OCI-LY7 (cell line): ENCODE measurements around the gene OFD1.

Source experiments
- EZH2phosphoT487 ChIP-seq: fragments of 200-600 bp; sonication (generic); IDR thresholded peaks from 2 replicates; pipeline ENCODE4 v1.6.1; 2018; ENCODE audit warnings: low read depth, borderline replicate concordance, mild to moderate bottlenecking, mixed run types, antibody characterized with exemption, low read length, moderate library complexity, mixed read lengths
- TF ChIP-seq, protein P1 (sequence below): fragments of 200-600 bp; sonication (generic); conservative IDR thresholded peaks from 2 replicates; pipeline ENCODE4 v1.5.1; 2014; ENCODE audit warnings: mild to moderate bottlenecking, antibody characterized with exemption, low read length, moderate library complexity, mixed read lengths

DNA sequence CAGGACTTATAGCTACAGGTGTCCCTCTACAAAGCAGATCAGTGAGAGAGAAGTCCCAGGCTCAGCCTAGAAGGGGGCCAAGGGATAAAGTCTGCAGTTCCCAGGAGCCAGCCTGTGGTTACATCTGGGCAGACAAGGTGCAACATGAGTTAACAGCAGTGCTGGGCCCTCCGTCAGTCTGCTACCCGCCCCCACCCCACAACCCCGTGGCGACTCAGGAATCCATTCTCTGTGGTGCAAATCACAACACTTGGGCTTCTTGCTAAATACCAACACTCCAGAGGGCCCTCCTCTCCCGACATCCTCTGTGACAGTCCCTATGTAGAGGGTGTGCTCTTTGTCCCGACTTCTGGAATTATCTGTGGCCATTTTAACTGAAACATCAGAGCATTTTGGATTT, 68.6 kb downstream of the OFD1 start:
- TF ChIP-seq, protein P1, sequence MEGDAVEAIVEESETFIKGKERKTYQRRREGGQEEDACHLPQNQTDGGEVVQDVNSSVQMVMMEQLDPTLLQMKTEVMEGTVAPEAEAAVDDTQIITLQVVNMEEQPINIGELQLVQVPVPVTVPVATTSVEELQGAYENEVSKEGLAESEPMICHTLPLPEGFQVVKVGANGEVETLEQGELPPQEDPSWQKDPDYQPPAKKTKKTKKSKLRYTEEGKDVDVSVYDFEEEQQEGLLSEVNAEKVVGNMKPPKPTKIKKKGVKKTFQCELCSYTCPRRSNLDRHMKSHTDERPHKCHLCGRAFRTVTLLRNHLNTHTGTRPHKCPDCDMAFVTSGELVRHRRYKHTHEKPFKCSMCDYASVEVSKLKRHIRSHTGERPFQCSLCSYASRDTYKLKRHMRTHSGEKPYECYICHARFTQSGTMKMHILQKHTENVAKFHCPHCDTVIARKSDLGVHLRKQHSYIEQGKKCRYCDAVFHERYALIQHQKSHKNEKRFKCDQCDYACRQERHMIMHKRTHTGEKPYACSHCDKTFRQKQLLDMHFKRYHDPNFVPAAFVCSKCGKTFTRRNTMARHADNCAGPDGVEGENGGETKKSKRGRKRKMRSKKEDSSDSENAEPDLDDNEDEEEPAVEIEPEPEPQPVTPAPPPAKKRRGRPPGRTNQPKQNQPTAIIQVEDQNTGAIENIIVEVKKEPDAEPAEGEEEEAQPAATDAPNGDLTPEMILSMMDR = no peak
- TF ChIP-seq EZH2phosphoT487 = no peak
